Muscle layer of colon (tissue), 2 donors: ENCODE data around the gene PCGF1.

Experiments
- H3K27ac ChIP-seq: one replicate; pipeline ENCODE4 v1.7.0; 2013; ENCODE audit warnings: low read depth, mild to moderate bottlenecking, low read length, moderate library complexity
- H3K27me3 ChIP-seq, 2 donors: one replicate each; pipeline ENCODE4 v1.7.0; 2013; ENCODE audit warnings: low read length in 2 of 2, mild to moderate bottlenecking in 2 of 2; ENCODE audit not compliant: insufficient read depth in 2 of 2, control insufficient read depth in 1 of 2
- H3K36me3 ChIP-seq: one replicate; pipeline ENCODE4 v1.7.0; 2013; ENCODE audit warnings: mild to moderate bottlenecking, low read length; ENCODE audit not compliant: insufficient read depth
- H3K4me1 ChIP-seq: one replicate; pipeline ENCODE4 v1.7.0; 2013; ENCODE audit warnings: mild to moderate bottlenecking, low read length; ENCODE audit not compliant: insufficient read depth
- H3K4me3 ChIP-seq, 2 donors: one replicate each; pipeline ENCODE4 v1.7.0; 2013; ENCODE audit warnings: low read length in 2 of 2, low read depth in 1 of 2, mild to moderate bottlenecking in 1 of 2, moderate library complexity in 1 of 2
- H3K9ac ChIP-seq: one replicate; pipeline ENCODE4 v1.7.0; 2013; ENCODE audit warnings: low read length
- H3K9me3 ChIP-seq: one replicate; pipeline ENCODE4 v1.7.0; 2013; ENCODE audit warnings: mild to moderate bottlenecking, low read length
- donor health status: abdominal sarcoma.
- donor health status: Adenocarcinoma of cecum.

PCGF1 gene

GRCh38 chr2:74534411-74534810 is 26.9 kb upstream of the PCGF1 start:
- no peaks in the 10 kb centered on the region for H3K9me3 ChIP-seq
- H3K4me1 ChIP-seq, result peaks cover 11% of the 10 kb centered on the region
- no peak overlapping the region for H3K9ac ChIP-seq
- peaks cover 16% of the 10 kb centered on the region for H3K36me3 ChIP-seq
- no peak overlapping the region for H3K27ac ChIP-seq
- no peaks in the 10 kb centered on the region for H3K27me3 ChIP-seq
- no peak overlapping the region for H3K4me3 ChIP-seq

- Histone ChIP-seq H3K36me3 (peaks cover 16% of the 10 kb centered on the region), H3K27me3 (no peaks in the 10 kb centered on the region), H3K9me3 (no peaks in the 10 kb centered on the region), H3K9ac (no peak overlapping the region), H3K4me3 (no peak overlapping the region), H3K27ac (no peak overlapping the region), H3K4me1 (peaks cover 16% of the 10 kb centered on the region)
Observed at GRCh38 chr2:74533464-74533863, 26.0 kb upstream of the PCGF1 start.

DNA sequence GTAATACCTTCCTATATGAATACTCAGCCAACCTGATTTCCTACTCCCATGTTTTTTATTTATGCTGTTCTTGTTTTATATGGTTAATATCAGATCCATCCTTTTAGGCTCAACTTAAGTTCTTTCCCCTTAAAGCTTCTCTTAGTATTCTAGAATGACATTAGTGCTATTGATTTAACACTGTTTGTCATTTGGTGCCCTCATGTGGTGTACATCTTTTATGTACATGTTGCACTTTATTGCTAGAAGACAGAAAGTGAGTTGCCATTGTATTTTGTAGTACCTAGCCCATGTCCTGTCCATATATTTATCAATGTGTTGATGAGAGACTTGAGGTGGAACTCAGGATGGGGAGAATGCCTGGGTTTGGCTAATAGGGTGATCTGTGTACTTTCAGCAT is 24.7 kb upstream of the PCGF1 start:
- H3K4me3 ChIP-seq, result no peak overlapping the region
- H3K36me3 ChIP-seq, result peaks cover 28% of the 10 kb centered on the region
- no peaks in the 10 kb centered on the region for H3K9me3 ChIP-seq
- H3K4me1 ChIP-seq, result peaks cover 25% of the 10 kb centered on the region
- no peak overlapping the region for H3K9ac ChIP-seq
- H3K27ac ChIP-seq, result no peak overlapping the region
- no peaks in the 10 kb centered on the region for H3K27me3 ChIP-seq

- Histone ChIP-seq H3K27ac (no peak overlapping the region), H3K4me1 (peaks cover 25% of the 10 kb centered on the region), H3K36me3 (peaks cover 34% of the 10 kb centered on the region), H3K9me3 (no peaks in the 10 kb centered on the region), H3K4me3 (no peak overlapping the region), H3K27me3 (no peaks in the 10 kb centered on the region), H3K9ac (no peak overlapping the region)
Observed at GRCh38 chr2:74531666-74532065, 24.2 kb upstream of the PCGF1 start.

DNA sequence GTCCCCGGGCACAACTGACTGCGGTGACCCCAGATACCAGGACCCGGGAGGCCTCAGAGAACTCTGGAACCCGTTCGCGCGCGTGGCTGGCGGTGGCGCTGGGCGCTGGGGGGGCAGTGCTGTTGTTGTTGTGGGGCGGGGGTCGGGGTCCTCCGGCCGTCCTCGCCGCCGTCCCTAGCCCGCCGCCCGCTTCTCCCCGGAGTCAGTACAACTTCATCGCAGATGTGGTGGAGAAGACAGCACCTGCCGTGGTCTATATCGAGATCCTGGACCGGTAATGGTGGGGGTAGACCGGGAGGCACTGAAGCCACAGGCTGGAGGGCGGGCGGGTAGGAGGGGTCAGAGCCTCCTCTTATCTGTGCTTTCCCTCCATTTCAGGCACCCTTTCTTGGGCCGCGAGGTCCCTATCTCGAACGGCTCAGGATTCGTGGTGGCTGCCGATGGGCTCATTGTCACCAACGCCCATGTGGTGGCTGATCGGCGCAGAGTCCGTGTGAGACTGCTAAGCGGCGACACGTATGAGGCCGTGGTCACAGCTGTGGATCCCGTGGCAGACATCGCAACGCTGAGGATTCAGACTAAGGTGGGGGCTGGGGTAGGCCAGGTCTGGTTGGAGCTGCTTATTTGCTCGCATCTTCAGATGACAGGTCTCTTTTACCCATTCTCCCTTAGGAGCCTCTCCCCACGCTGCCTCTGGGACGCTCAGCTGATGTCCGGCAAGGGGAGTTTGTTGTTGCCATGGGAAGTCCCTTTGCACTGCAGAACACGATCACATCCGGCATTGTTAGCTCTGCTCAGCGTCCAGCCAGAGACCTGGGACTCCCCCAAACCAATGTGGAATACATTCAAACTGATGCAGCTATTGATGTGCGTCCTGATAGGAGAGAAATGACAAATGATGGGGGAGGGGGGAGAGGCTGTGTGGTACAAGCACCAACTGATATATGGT is 23.0 kb upstream of the PCGF1 start:
- H3K27ac ChIP-seq, result peak overlapping the region; percentile 80
- peaks cover 45% of the 10 kb centered on the region for H3K36me3 ChIP-seq
- H3K4me3 ChIP-seq, result peak overlapping the region; percentile 70 to 97
- H3K9ac ChIP-seq, result peak overlapping the region; percentile 32
- peaks cover 25% of the 10 kb centered on the region for H3K4me1 ChIP-seq
- no peaks in the 10 kb centered on the region for H3K27me3 ChIP-seq
- no peaks in the 10 kb centered on the region for H3K9me3 ChIP-seq

DNA sequence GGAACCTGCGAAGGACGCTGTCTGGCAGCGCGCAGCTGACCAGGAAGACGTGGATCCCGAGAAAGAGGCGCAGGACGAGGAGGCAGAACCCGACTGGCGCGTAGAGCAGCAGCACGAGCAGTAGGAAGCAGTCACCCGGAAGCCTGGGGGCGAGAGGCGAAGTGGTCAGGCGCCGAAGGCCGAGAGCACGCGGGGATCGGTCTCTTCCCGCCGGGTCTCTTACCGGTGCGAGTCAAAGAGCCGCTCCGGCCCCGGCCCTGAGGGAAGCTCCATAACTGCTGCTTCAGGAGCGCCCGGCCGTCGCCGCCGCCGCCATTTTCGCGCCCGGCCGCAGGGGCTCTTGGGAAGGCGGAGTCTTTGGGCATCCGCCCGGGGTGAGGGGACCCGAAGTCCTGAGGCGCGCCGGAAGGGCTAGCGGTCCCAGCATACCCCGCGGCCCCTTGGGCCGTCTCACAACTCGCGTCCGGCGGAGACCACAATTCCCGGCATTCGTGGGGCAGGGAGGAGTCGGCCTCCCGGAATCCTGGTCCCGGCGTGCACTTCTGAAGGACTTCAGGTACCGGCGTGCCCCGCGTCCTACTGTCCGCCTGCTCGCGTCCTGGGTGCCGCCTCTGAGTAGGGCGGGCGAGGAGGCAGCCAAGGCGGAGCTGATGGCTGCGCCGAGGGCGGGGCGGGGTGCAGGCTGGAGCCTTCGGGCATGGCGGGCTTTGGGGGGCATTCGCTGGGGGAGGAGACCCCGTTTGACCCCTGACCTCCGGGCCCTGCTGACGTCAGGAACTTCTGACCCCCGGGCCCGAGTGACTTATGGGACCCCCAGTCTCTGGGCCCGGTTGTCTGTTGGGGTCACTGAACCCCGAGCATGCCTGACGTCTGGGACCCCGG is 22.1 kb upstream of the PCGF1 start, which contains the start of the genes AUP1 and HTRA2:
Gene AUP1 (minus strand): TSS at position 350 of the 882 bp plus-strand sequence. CDS start 77 bp downstream, at position 273.
Gene HTRA2 (plus strand): TSS at position 577 of the 882 bp plus-strand sequence. CDS start 74 bp downstream, at position 651.
- Histone ChIP-seq H3K9me3 (no peaks in the 10 kb centered on the region), H3K27ac (peak within 1 kb of the TSS; percentile 88), H3K9ac (peak within 1 kb of the TSS; percentile 94), H3K4me3 (peak within 1 kb of the TSS; percentile 70 to 97), H3K27me3 (no peaks in the 10 kb centered on the region), H3K4me1 (peaks cover 25% of the 10 kb centered on the region), H3K36me3 (peaks cover 46% of the 10 kb centered on the region)

DNA sequence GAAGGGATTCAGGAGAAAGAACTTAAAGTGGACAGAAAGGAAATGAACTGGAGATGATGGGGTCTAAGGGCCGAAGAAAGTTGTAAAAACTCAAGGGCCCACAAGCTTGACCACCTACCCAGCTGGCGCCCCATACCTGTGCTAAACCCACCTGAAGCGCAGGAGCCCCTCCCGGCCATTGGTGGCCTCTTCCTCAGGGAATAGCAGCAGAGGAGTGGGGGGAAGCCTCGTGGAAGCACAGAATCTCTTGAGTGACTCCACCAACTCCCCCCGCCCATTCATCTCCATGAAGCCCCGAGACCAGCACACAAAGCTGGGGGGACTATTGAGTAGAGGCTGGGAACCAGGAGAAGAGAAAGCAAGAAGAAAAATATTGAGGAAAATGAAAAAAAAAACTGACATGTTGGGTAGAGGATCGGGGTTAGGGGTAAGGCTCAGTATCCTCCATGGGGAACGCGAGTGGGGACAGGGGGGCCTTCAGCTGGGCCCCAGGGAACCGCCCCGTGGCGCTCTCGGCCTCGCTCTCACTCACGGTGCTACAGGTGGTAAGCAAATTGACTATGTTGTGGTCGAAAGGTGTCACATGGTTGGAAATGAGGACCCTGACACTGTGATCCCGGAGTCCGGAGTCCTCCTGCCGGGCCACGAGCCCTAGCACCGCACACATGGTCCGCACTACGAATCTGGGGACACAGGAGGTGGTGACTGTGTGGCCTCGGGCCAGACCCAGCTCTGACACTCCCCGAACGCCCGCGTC is 21.3 kb upstream of the PCGF1 start:
- peak overlapping the region; percentile 88 for H3K27ac ChIP-seq
- no peaks in the 10 kb centered on the region for H3K9me3 ChIP-seq
- H3K9ac ChIP-seq, result peak overlapping the region; percentile 94
- H3K4me3 ChIP-seq, result peak overlapping the region; percentile 59 to 97
- no peaks in the 10 kb centered on the region for H3K27me3 ChIP-seq
- peaks cover 46% of the 10 kb centered on the region for H3K36me3 ChIP-seq
- peaks cover 25% of the 10 kb centered on the region for H3K4me1 ChIP-seq

- Histone ChIP-seq H3K27me3 (no peaks in the 10 kb centered on the region), H3K4me1 (peaks cover 25% of the 10 kb centered on the region), H3K27ac (no peak overlapping the region), H3K36me3 (peaks cover 46% of the 10 kb centered on the region), H3K9me3 (no peaks in the 10 kb centered on the region), H3K9ac (no peak overlapping the region), H3K4me3 (no peak overlapping the region)
Observed at GRCh38 chr2:74527741-74528140, 20.2 kb upstream of the PCGF1 start.

GRCh38 chr2:74526649-74527230 is 19.2 kb upstream of the PCGF1 start:
- no peak overlapping the region for H3K27ac ChIP-seq
- peaks cover 25% of the 10 kb centered on the region for H3K4me1 ChIP-seq
- H3K36me3 ChIP-seq, result peaks cover 36% of the 10 kb centered on the region
- H3K4me3 ChIP-seq, result no peak overlapping the region
- H3K9me3 ChIP-seq, result no peaks in the 10 kb centered on the region
- no peaks in the 10 kb centered on the region for H3K27me3 ChIP-seq
- no peak overlapping the region for H3K9ac ChIP-seq

DNA sequence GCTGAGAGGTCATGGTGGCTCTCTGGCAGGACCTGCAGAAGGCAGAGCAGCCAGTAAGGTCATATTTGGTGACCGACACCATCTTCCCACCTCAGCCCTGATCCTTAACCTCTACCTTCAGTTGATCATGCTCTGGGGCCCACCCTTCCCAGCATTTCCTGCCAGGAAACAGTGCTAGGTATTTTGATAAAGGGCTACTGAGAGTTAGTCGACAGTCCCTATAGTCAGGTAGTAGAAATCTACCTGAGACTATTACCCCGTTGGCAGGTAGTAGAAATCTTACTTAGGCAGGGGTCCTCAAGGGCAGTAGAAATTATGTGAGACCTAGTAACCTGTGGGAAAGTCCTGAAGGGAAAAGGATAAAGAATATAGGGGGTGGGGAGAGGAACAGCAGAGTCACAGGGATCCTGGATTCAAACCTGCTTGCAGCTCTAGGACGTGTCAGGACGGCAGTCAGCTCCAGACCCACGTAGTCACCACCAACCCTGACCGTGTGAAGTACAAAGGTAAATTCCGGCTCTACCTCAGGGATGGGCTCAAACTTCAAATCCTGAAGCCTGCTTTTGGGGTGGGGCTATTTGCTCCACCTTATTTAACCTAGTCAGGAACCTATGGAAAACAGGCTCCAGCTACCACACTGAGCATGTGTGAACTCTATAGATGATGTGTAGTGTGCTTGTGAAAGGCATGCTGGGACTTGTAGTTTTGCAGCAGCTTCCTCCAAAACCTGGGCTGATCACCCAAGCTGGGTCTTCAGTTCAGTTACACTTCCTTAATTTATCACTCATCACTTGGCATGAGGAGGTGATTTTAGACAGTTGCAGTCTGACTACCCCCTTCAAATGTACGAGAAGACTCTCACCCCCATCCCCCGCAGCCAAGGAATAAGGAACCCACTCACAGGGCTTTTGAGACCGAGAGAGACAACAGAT is 18.5 kb upstream of the PCGF1 start, which contains the start of gene DQX1:
Gene DQX1 (minus strand): TSS at position 515 of the 932 bp plus-strand sequence. CDS start 502 bp downstream, at position 13.
- Histone ChIP-seq H3K36me3 (peaks cover 30% of the 10 kb centered on the region), H3K9ac (no peak within 1 kb of the TSS), H3K27me3 (no peaks in the 10 kb centered on the region), H3K27ac (no peak within 1 kb of the TSS), H3K4me3 (no peak within 1 kb of the TSS), H3K4me1 (peaks cover 19% of the 10 kb centered on the region), H3K9me3 (no peaks in the 10 kb centered on the region)
